ENCODE measurements around the gene ADCYAP1R1.

GRCh38 chr7:31046723-31047122, 5.4 kb upstream of the ADCYAP1R1 start:
- TF ChIP-seq CTCF (IDR thresholded peaks at IDR 0.05) (no peak), POLR2A (IDR thresholded peaks at IDR 0.05) (no peak), POLR2AphosphoS5 (IDR thresholded peaks at IDR 0.05) (no peak), EP300 (IDR thresholded peaks at IDR 0.05) (no peak)

Measured in gastroesophageal sphincter (tissue), 3 donors.